Measurements from ENCODE around the gene CCDC91. TPM values are rescaled to one million over a fixed set of nuclear protein-coding genes. Genes with fewer than 3 reads are reported as not detected.

The CCDC91 gene
- total RNA-seq, 2 donors from 2014 or later: 37.9 to 40.7 TPM

DNA sequence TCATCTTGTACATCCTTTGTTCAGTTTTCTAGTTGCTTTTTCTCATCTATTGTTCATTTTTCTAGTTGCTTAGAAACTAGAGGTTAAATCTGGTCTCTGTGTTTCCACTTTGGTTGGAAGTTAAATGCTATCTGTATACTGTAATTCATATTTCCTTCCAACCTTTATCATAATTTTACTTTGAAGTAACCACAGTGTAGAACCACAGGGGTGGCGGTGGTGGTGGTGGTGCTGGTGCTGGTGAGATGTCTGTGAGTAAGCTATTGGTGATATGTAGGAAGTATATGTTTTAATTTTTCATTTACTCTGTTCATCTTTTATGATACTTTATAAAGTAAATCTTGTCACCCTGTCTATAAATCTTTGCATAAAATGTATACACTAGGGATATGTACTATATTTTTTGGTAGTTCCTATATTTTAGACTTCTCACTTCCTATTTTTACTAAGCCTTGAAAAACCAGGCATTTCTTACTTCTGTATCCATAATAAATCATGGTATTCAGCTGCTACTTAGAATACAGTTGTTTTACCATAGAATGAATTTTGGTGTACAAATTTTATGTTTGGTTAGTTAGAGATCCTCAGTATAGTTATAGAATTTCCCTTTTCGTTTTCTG lies 31.9 kb downstream of the CCDC91 start:
- intact Hi-C loops (cut with DNase I): no loop called here
- DNase-seq (ENCODE audit: low spot score): no peak

DNA sequence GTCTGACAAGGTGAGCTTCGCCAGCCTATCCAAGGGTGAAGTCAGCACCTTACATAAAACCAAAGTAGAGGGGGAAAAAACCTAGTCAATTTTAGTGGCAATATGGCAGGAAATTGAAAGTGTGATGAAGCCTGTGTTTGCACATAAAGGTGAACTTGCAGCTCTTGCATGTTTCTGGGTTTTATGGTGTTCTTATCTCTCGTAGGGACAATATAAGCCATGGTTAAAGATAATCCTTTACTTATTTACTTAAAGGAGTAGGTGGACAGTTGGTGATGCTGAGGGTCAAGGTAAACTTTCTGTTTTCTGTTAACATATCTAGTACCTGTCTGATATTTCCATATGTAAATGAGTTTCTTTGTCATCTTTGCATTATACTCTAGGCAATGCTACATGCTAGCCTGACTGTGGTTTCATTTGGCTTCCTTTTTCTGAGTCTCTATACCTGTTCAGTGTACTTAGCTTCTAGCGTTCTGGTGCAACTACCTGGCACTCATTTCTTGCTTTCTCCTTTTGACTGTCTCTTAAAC lies 32.8 kb downstream of the CCDC91 start:
- intact Hi-C loops (cut with DNase I): no loop called here
- no peak for DNase-seq (ENCODE audit: low spot score)

DNA sequence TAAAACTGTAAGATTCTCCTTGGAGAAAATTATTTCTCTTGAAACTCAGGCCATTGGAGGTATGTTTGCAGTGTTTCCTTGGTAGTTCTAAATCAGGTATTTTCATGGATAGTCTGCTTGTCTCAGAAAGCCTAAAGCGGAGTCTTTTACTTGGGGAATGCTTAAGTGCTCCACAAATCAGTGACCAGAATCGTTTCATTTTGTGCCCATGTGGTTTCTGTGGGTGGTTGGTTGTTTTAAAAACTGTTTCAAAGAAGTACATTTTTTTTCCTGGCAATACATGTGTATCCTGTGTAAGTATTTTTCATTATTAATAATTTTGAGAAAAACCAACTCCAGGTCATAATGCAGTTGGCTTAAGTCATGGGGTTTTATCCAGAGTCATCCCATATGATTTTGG lies 33.6 kb downstream of the CCDC91 start:
- intact Hi-C loops (cut with DNase I): no loop called here
- DNase-seq (ENCODE audit: low spot score): no peak

DNA sequence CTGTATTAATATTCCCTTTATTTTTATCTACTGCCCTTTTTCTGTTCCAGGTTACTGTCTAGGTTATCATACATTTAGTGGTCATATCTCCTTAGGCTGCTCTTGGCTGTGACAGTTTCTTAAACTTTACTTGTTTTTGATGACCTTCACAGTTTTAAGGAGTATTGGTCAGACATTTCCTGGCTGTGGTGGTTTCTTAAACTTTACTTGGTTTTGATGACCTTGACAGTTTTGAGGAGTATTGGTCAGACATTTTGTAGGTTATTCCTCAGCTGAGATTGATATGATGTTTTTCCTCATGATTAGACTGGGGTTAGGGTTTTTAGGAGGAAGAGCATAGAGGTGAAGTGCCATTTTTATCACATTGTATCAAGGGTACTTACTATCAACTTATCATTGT lies 36.4 kb downstream of the CCDC91 start:
- intact Hi-C loops (cut with DNase I): no loop called here
- DNase-seq (ENCODE audit: low spot score): no peak

DNA sequence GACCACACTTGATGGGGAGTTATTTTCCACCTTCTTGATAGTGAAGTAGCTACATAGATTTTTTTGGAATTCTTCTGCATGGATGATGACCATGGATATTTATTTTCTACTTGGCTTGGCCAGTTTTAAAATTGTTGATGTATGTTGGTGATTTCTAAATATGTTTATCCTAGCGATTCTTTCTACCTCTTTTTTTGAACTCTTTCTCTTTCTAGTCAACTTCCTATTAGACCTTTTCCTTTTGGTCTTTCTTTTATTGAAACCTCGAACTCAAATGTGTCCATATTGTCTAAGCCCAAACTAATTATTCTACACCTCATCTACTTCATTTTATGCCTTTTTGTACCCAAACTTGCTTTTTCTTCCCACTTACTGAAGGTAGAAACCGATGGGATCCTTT lies 37.0 kb downstream of the CCDC91 start:
- intact Hi-C loops (cut with DNase I): no loop called here
- DNase-seq (ENCODE audit: low spot score): no peak

DNA sequence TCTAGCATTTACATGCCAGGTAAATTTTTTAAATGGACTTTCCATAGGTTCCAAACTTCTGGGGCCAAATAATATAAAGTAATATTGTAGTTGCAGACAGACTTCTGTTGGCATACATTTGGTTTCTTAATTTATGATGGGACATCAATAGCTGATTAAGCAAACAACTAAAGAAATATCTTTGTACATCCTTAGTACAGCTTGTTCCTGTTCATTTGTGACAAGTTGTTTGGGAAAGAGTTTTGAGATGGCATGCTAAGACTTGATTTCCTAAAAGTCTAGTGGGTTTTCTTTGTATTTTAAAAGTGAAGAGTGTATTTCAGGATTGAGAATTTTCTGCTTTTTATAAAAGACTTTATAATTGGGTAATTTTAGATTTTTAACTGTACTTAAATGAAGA lies 41.0 kb downstream of the CCDC91 start:
- no peak for DNase-seq (ENCODE audit: low spot score)
- intact Hi-C loops (cut with DNase I): no loop called here

DNA sequence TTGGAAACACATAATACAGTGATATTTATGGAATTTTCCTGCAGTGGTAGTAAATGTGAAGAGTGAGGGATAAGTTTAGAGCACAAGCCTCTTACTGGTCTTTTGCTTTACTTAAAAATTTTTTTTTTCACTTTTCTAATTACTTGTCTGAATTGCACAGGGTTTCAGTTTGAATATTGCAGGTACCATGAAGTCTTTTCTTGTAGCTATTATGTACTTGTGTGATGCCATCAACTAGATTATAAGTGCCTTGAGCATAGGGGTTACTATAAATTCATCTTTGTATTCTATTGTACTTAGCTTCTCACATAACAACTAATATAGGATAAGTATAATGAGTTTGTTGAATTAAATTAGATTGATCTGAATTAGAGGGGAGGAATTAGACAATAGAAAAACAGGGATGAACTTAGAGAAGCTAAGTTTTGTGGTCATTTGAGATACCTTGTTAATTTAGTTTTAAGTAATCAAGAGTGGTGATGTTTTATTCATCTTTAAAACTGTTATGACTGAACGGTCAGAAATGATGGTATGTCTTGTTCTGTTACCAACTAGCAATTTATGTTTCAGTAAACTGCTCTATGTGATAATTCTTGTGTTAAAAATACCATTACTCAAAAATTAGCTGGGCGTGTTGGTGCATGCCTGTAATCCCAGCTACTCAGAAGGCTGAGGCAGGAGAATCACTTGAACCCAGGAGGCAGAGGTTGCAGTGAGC lies 42.1 kb downstream of the CCDC91 start:
- no peak for DNase-seq (ENCODE audit: low spot score)
- intact Hi-C loops (cut with DNase I): no loop called here

DNA sequence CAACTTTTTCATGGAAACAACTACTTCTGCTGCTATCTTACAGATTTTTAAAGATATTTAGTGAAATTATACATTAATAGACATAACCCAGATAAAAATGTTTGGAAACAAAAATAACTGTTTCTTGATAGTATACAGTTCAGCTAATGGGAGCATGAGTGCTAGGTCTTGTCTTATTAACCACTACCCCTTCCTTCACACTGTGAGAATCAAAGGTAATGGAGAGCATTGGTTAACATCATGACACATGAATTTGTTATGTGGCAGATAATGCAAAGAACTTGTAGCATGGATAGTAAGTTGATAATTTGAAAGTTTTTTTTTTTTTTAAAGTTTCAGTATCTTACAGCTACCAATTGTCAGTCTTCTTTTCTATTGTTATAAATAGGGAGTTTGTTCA lies 44.2 kb downstream of the CCDC91 start:
- intact Hi-C loops (cut with DNase I): no loop called here
- no peak for DNase-seq (ENCODE audit: low spot score)

DNA sequence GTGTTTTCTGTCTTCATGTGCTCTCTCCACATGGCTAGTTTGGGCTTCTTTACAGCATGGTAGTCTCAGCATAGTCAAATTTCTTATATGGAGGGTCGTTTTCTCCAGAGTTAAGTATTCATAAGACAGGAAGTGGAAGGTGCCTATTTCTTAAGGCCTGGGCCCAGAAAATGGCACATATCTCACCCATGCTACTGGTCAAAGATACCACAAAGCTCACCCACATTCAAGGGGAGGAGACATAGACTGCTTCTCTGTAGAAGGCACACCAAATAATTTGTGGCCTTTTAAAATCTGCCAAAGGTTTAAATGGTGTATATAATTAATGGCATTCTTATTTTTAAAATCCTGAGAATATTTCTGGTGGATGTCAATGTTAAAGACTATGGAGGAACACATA lies 44.8 kb downstream of the CCDC91 start:
- intact Hi-C loops (cut with DNase I): no loop called here

DNA sequence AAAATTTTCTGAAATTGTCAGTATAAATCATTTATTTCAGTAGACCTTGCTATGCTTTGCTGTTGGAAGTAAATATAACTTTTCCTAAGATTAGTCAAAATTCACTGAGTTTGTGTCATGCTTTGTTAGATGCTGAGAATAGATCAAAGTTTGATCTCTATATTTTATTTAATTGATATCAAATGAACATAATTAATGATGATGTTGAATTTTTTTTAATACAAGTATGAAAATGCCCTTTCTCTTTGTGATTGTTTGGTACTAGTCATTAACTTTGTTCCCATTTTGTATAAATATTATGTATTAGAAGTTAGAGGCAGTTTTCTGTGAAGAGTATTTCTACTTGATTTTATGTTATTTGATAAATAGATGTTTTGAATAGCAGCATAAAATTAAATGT lies 45.7 kb downstream of the CCDC91 start:
- DNase-seq (ENCODE audit: low spot score): no peak
- intact Hi-C loops (cut with DNase I): no loop called here

More for the DNA sequence above, 44.8 kb downstream of the CCDC91 start:
- no peak for DNase-seq (ENCODE audit: low spot score)

DNA sequence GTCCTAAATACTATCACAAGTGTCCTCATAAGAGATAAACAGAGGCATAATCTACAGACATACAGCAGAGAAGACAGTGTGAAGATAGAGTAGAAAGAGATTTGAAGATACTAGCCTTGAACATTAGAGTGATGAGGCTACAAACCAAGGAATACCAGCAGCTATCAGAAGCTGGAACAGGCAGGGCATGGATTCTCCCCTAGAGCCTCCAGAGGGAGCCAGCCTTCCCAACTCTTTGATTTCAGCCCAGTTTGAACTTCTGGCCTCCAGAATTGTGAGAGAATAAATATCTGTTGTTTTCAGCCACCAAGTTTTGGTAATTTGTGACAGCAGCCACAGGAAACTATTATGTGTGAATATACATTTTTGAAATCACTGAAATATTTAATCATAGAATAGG lies 47.2 kb downstream of the CCDC91 start:
- intact Hi-C loops (cut with DNase I): no loop called here

DNA sequence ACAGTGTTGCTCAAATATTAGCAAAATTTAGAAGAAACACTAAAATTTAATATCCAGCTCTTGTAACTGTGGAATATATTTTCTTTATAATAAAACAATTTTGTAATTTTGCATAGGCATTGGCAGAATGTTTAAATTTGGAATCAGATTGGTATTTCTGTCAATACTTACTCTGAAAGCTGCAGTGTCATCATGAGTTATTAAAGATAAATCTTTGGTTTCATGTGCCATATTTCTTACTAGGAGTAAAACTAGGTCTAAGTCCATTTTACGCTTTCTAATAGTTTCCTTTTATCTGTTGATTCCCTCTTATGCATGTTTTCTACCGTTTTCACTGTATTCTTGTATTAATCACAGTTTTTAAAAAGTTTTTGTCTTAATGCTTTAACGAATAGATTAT lies 49.7 kb downstream of the CCDC91 start:
- intact Hi-C loops (cut with DNase I): no loop called here
- DNase-seq (ENCODE audit: low spot score): no peak

More for the DNA sequence above, 47.2 kb downstream of the CCDC91 start:
- DNase-seq (ENCODE audit: low spot score): no peak

DNA sequence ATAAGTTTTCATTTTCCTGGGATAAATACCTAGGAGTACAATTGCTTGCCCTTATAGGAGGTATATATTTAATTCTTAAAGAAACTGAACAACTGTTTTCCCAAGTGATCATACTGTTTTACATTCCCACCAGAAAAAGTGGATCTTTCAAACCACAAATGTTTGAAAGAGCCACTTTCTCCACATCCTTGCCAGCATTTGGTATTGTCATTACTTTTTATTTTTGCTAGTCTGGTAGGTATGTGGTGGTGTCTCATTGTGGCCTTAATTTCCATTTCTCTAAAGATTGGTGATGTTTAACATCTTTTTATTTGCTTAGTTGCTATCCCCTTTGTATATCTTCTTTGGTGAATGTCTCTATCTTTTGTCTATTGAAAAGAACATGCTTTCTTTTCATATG lies 50.6 kb downstream of the CCDC91 start:
- intact Hi-C loops (cut with DNase I): no loop called here
- no peak for DNase-seq (ENCODE audit: low spot score)

DNA sequence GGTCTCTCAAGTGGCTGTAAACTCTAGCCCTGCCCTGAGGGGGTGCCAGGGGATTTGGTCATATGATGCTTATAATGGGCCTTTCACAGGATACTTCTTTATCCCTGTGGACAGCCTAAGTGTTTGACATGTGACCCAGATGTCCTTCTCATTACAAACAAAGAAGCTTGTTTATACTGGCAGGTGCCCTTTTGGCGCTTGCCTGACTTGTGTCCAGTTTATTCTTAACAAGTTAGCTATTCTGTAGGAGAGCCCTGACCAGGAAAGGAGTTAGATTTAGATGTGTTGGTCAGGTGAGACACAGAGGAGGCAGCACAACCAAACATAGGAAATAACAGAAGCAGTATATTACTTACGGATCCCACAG lies 51.9 kb downstream of the CCDC91 start:
- no peak for DNase-seq (ENCODE audit: low spot score)
- intact Hi-C loops (cut with DNase I): no loop called here

DNA sequence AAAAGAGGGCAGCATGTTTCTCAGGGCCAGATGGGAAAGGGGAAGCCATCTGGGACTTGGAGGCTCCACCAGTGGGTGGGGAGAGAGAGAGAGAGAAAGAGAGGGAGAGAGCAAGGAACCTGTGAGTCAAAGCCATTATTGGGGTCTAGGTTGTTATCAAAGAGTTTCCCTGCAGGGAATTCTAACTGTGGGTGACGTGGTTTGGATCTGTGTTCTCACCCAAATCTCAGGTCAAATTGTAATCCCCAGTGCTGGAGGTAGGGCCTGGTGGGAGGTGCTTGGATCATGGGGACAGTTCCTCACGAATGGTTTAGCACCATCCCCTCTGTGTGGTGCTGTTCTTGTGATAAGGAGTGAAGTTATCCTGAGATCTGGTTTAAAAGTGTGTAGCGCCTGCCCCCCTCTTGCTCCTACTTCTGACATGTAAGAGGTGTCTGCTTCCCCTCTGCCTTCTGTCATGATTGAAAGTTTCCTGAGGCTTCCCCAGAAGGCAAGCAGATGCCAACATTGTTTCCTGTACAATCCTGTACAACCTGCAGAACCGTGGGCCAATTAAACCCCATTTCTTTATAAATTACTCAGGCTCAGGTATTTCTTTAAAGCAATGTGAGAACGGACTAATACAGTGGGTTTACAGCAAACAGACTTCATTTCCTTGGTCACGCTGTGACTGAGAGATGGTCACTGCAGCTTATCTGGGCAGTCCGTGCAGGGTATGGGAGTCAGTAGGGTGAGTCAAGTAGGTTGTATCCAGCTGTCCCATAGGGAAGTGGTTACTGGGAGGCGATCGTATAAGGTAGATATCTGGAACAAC lies 52.4 kb downstream of the CCDC91 start:
- intact Hi-C loops (cut with DNase I): no loop called here
- no peak for DNase-seq (ENCODE audit: low spot score)

DNA sequence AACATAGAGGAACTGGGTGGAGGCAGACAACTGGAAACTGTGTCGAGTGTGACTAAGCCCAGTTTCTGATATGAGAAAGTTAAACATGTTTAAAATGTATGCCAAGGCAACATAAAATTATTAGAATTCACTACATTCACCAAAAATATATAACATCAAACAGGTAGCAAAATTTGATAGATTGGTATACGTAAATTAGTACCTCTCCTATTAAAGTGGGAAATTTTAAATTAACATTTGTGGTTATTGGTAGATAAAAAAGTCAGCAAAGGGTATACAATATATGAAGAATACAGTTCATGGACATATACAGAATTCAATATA lies 53.0 kb downstream of the CCDC91 start:
- no peak for DNase-seq (ENCODE audit: low spot score)
- intact Hi-C loops (cut with DNase I): no loop called here

DNA sequence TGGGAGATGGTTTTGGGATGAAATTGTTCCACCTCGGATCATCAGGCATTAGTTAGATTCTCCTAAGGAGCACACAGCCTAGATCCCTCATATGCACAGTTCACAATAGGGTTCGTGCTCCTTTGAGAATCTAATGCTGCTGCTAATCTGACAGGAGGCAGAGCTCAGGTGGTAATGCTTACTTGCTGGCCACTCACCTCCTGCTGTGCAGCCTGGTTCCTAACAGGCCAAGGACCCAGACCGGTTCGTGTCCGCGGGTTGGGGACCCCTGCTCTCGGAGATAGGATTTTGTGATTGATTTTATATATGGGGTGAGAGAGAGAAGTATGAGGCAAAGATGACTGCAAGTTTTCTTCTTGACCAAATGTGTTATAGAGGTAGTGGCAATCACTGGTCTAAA lies 57.5 kb downstream of the CCDC91 start:
- intact Hi-C loops (cut with DNase I): no loop called here

DNA sequence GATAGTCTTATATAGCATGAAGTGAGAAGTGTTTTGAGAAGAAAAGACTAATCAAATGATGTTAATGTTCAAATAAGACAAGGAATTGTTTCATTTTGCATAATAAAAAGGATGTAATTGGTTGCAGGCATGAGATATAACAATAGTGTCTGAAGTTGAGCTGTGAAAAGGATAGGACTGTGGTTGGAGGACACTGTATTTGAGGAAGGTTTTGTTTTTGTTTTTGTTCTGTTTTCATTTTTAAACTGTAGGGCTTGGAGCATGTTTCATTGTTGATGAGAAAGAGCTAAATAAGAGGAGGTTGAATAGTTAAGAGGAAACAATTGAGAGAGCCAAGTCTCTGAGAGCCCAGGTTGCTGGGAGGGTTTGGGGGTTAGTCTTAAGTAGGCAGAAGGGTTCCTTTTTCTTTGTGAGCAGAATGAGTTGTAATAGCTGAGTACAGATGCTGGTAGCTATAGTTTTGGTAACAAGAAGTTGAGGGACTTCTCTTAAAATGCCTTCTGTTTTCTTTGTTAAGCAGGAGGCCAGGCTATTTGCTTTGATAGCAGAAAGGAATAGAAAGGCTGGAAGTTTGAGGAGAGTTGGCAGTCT lies 58.4 kb downstream of the CCDC91 start:
- DNase-seq (ENCODE audit: low spot score): no peak
- intact Hi-C loops (cut with DNase I): no loop called here

More for the DNA sequence above, 57.5 kb downstream of the CCDC91 start:
- DNase-seq (ENCODE audit: low spot score): no peak

DNA sequence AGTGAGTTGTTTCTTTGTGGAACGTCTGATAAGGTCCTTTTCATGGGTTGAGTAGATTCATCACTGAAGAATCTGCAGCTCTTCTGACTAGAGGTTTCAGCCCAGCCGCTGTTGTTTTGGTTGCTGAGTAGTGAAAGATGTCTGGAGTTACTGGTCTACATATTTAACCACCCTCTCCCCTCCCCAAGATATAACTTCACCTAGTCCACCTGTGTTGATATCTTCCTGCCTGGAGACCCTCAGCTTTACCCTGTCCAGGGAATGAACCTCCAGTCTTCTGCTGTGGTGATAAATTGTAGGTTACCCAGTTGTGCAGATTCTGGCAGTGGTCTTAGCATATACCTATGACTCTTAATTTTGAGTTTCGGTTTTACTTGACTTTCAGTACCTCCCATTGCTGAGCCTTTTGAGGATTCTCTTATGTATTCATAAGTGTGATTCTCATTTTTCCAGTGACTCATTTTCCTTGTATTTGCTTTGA lies 62.9 kb downstream of the CCDC91 start:
- intact Hi-C loops (cut with DNase I): no loop called here
- DNase-seq (ENCODE audit: low spot score): no peak

DNA sequence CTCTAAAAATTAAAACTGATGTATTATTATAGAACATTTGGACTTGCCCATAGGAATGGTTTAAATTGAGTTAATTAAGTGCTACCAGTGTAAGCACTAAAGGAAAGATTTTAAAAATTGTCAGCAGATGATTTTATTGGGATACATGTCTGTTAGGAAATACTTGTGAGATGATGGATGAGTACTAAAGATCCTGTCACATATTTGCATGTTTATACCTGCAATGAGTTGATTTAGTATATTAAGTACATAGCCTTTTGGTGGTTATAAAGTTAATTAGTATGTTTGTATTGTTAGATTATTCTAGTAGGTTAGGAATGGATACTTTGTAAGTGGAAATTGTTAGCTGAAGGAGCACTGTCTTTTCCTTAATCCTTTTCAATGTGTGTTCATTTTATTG lies 67.2 kb downstream of the CCDC91 start:
- intact Hi-C loops (cut with DNase I): no loop called here
- no peak for DNase-seq (ENCODE audit: low spot score)
